Esophagus squamous epithelium (tissue), 4 donors: ENCODE results near the gene ELFN2.

Source experiments
- CTCF ChIP-seq, 6 experiments: fragments of 450-650 bp in 4 of 6; fragments of 200-600 bp in 2 of 6; sonication (generic) in 2 of 6; IDR thresholded peaks; one replicate each; pipeline ENCODE4 v1.5.1; 2016 to 2019; ENCODE audit warnings: antibody characterized with exemption in 6 of 6, mild to moderate bottlenecking in 4 of 6, moderate library complexity in 4 of 6
- POLR2A ChIP-seq, 4 donors: fragments of 450-650 bp; IDR thresholded peaks; one replicate each; pipeline ENCODE4 v1.6.1; 2017; ENCODE audit warnings: antibody characterized with exemption in 4 of 4, mild to moderate bottlenecking in 4 of 4, moderate library complexity in 3 of 4

- TF ChIP-seq CTCF (IDR thresholded peaks at IDR 0.05) = no peak
- TF ChIP-seq POLR2A (IDR thresholded peaks at IDR 0.05) = no peak
These were observed 7.8 kb downstream of the ELFN2 start for GRCh38 chr22:37419370-37419968.
